Esophagus squamous epithelium (tissue), 5 donors: ENCODE measurements around the gene FCGR3B. TPM values are rescaled to one million over a fixed set of nuclear protein-coding genes. Genes with fewer than 3 reads are reported as not detected.
"Not testable (repeated sequence)": the region's sequence is repeated elsewhere in the genome, so short reads cannot be mapped to it uniquely, and the experiment has no call there.

Experiments used
- DNase-seq: peaks from one replicate; lab custom pipeline; 2025; lab: John Stamatoyannopoulos, UW
- H3K27ac ChIP-seq, 4 donors: fragments of 200-600 bp; sonication (generic); one replicate each; pipeline ENCODE4 v1.5.1; 2016 to 2019; ENCODE audit warnings: mild to moderate bottlenecking in 1 of 4
- H3K27me3 ChIP-seq, 4 donors: fragments of 200-600 bp; sonication (generic); 1 replicate in 3 of 4; 2 replicates in 1 of 4; pipeline versions ENCODE4 v1.5.1 to v1.6.0; 2017 to 2021; ENCODE audit warnings: antibody characterized with exemption in 1 of 4
- H3K36me3 ChIP-seq, 3 donors: fragments of 200-600 bp; sonication (generic); one replicate each; pipeline ENCODE4 v1.5.1; 2016 to 2019
- H3K4me1 ChIP-seq, 3 donors: fragments of 200-600 bp; sonication (generic); one replicate each; pipeline ENCODE4 v1.5.1; 2017 to 2019
- H3K4me3 ChIP-seq, 4 donors: fragments of 200-600 bp; sonication (generic); 1 replicate in 3 of 4; 2 replicates in 1 of 4; pipeline ENCODE4 v1.5.1; 2016 to 2019; ENCODE audit warnings: mild to moderate bottlenecking in 2 of 4, moderate library complexity in 1 of 4
- H3K9me3 ChIP-seq, 3 donors: fragments of 200-600 bp; sonication (generic); one replicate each; pipeline ENCODE4 v1.5.1; 2016 to 2019
- POLR2A ChIP-seq, 4 donors: fragments of 450-650 bp; IDR thresholded peaks; one replicate each; pipeline ENCODE4 v1.6.1; 2017; ENCODE audit warnings: antibody characterized with exemption in 4 of 4, mild to moderate bottlenecking in 4 of 4, moderate library complexity in 3 of 4
- WGBS, 2 donors: methylation state at CpG; one replicate each; pipeline ENCODE4 v1.1.5; 2018; 5-methylcytosine and 5-hydroxymethylcytosine counted together
- intact Hi-C: fragments of 100-400 bp; cut with DNase I; formaldehyde crosslinking; loops from one replicate; pipeline ENCODE4 v1.15.0; 2022
- total RNA-seq, 4 donors: library from RNA; depleted of rRNA; stranded (reverse); fragments of >200 nt; gene quantifications; one replicate each; pipeline ENCODE4 v1.1.0, GENCODE V29; 2016
- TF ChIP-seq, protein P1 (sequence below), 6 experiments: fragments of 450-650 bp in 4 of 6; fragments of 200-600 bp in 2 of 6; sonication (generic) in 2 of 6; IDR thresholded peaks; one replicate each; pipeline ENCODE4 v1.5.1; 2016 to 2019; ENCODE audit warnings: antibody characterized with exemption in 6 of 6, mild to moderate bottlenecking in 4 of 6, moderate library complexity in 4 of 6
- donor health status: DM: yes; HTN: yes; CAD: no.

Gene FCGR3B
- under 1 TPM in 2 of 4 donors, not detected in 2; 0.53 to 0.57 TPM for total RNA-seq

DNA sequence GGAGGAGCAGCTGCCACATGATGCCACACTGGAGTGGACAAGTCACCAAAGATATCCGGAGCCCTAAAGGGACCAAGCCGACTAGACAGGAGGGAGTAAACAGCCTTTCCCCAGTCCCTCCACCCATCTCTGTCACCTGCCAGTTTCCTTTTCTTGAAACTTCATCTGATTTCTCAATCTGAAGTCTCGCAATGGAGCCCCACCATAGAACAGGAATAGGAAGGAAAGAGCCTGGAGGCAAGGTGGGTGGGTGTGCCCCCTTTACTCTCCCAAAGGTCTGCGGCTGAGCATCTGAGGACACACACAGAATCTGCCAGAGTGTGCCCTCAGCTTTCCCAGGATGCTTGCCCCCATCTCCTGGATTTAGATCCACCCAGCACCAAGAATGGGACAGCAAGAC is at the start of gene FCGR3B:
TSS of gene FCGR3B (minus strand) at position 101 of the 400 bp plus-strand sequence. CDS start at position 19, 82 bp downstream.
- 79 to 80% methylated on average over 3 of the region's 4 CpGs for WGBS, 2 donors
- Histone ChIP-seq H3K36me3 (no peaks in the 10 kb centered on the region), H3K27ac (no peak within 1 kb of the TSS), H3K4me1 (no peaks in the 10 kb centered on the region), H3K27me3 (no peaks in the 10 kb centered on the region), H3K4me3 (no peak within 1 kb of the TSS), H3K9me3 (no peaks in the 10 kb centered on the region)
- DNase-seq: no peak
- TF ChIP-seq POLR2A (IDR thresholded peaks at IDR 0.05): no peak
- TF ChIP-seq, protein P1, sequence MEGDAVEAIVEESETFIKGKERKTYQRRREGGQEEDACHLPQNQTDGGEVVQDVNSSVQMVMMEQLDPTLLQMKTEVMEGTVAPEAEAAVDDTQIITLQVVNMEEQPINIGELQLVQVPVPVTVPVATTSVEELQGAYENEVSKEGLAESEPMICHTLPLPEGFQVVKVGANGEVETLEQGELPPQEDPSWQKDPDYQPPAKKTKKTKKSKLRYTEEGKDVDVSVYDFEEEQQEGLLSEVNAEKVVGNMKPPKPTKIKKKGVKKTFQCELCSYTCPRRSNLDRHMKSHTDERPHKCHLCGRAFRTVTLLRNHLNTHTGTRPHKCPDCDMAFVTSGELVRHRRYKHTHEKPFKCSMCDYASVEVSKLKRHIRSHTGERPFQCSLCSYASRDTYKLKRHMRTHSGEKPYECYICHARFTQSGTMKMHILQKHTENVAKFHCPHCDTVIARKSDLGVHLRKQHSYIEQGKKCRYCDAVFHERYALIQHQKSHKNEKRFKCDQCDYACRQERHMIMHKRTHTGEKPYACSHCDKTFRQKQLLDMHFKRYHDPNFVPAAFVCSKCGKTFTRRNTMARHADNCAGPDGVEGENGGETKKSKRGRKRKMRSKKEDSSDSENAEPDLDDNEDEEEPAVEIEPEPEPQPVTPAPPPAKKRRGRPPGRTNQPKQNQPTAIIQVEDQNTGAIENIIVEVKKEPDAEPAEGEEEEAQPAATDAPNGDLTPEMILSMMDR (IDR thresholded peaks at IDR 0.05): no peak
- intact Hi-C loops: no loop called here

DNA sequence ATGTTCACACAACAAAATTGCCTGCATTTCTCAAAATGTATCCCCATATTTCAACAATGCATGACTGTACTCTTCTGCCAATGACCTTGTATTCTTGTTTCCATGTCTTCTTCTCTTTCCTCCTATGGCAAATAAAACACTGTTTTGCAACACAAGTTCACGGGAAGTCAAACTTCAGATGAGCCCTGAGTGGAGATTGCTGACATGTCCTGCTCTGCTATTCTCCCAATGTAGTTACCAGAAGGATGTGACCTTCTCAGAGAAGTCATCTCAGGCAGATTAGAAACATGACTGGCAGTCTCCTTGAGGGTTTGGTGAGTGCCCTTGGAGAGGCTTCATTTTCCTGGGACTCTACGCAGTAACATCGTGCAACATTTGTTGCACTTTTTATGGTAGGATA is 47.5 kb upstream of the FCGR3B start:
- TF ChIP-seq POLR2A (IDR thresholded peaks at IDR 0.05): no peak
- TF ChIP-seq, protein P1 (IDR thresholded peaks at IDR 0.05): no peak
- 90 to 93% methylated on average over 3 of the region's 3 CpGs for WGBS, 2 donors
- intact Hi-C loops: no loop called here

DNA sequence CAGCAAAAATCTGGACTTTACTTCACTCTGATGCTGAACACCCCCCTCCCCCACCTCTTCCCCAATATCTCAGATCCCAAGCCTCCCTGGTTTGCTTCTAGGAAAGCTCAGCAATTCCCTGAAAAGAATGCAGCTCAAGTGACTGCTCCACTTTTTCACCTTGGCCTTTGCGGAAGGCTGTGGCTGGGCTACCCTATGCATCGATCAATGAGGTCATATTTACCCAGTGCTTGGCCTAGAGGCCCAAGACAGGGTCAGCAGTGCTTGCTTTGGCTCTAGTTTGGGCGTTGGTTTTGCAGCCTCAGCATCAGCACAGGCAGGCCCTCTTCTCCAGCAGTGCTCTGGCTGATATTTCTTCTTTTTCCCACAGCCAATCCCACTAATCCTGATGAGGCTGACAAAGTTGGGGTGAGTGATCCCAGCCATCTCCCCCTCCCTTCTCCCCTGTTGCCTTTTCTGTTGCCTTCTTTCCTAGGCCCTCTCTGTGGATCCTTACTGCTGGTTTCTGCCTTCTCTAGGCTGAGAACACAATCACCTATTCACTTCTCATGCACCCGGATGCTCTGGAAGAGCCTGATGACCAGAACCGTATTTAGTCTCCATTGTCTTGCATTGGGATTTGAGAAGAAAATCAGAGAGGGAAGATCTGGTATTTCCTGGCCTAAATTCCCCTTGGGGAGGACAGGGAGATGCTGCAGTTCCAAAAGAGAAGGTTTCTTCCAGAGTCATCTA is 46.1 kb upstream of the FCGR3B start:
- TF ChIP-seq POLR2A (IDR thresholded peaks at IDR 0.05): no peak
- TF ChIP-seq, protein P1 (IDR thresholded peaks at IDR 0.05): no peak
- intact Hi-C loops: no loop called here
- Histone ChIP-seq H3K4me1 (no peaks in the 10 kb centered on the region), H3K27ac (no peak overlapping the region), H3K27me3 (peaks cover 0 to 6% (median 0%) of the 10 kb centered on the region in 4 donors), H3K4me3 (no peak overlapping the region), H3K9me3 (no peaks in the 10 kb centered on the region), H3K36me3 (no peaks in the 10 kb centered on the region)
- DNase-seq: no peak
- WGBS, 2 donors: 68 to 71% methylated on average over 4 to 5 of the region's 5 CpGs

More for the DNA sequence above, 47.5 kb upstream of the FCGR3B start:
- no peaks in the 10 kb centered on the region for H3K36me3 ChIP-seq
- H3K4me1 ChIP-seq: no peaks in the 10 kb centered on the region
- H3K27me3 ChIP-seq: peaks cover 0 to 12% (median 0%) of the 10 kb centered on the region in 4 donors
- no peaks in the 10 kb centered on the region for H3K9me3 ChIP-seq
- H3K4me3 ChIP-seq: no peak overlapping the region
- H3K27ac ChIP-seq: no peak overlapping the region
- no peak for DNase-seq

DNA sequence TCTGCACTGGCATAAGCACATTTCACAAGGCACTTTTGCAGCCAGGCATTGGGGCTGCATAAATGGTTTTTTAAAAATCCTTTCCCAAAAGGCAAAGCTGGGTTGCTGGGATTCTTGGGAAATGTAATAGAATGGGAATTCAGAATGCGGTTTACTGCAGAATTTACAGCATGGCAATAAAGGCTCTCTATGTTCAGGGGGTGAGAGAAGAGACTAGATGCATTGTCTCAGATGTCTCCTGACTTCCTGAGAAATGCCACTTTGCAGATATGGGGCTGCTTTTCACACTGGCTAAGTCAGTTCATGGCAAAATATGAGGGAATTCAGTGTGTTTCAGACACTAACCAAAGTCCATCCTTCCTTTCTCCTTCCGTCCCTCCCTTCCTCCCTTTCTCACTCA is 45.5 kb upstream of the FCGR3B start:
- Histone ChIP-seq H3K4me3 (no peak overlapping the region), H3K27me3 (peaks cover 0 to 4% (median 0%) of the 10 kb centered on the region in 4 donors), H3K4me1 (no peaks in the 10 kb centered on the region), H3K36me3 (no peaks in the 10 kb centered on the region), H3K27ac (no peak overlapping the region), H3K9me3 (no peaks in the 10 kb centered on the region)
- TF ChIP-seq POLR2A (IDR thresholded peaks at IDR 0.05): no peak
- TF ChIP-seq, protein P1 (IDR thresholded peaks at IDR 0.05): no peak
- 83 to 92% methylated on average over 2 of the region's 2 CpGs for WGBS, 2 donors
- no peak for DNase-seq
- intact Hi-C loops: no loop called here

DNA sequence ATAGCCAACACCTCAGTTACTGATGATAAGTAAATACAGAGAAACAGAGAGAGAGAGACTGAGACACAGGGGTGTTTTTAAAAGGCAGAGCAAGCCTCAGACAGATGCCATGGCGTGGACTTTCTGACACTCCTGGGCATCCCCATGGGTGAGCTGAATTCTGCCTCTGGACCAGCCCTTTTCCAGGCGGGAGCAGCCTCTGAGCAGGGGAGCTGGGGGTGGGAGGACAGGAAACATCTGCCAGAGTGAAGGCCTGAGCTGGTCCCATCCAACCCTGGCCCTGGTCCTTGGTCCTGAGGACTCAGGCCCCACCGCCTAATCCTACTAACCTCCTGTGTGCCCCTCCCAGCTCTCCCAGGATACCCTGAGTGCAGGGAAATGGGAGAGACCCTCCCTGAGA is 43.9 kb upstream of the FCGR3B start:
- DNase-seq, H3K4me3 ChIP-seq, intact Hi-C loops, H3K27me3 ChIP-seq, H3K4me1 ChIP-seq, H3K27ac ChIP-seq, H3K9me3 ChIP-seq, H3K36me3 ChIP-seq: not testable (repeated sequence)
- 60 to 100% methylated on average over 1 of the region's 3 CpGs for WGBS, 2 donors

DNA sequence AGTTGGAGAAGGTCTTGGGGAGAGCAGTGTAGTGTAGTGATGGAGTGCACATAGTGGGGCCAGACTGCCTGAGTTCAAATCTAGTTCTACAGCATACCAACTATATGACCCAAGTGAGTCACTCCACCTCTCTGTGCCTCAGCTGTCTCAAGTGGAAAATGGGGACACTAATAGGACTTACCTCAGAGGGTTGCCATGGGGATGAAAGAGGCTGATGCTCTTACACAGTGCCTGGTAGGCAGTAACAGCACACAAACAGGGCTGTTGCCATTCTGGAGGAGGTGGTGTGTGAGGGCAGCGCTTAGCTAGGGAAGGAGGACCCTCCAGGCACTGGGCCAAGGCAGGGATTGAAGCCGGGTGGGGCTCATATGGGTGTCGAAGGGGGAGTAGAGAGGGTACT is 43.5 kb upstream of the FCGR3B start:
- H3K27me3 ChIP-seq, H3K36me3 ChIP-seq, DNase-seq, H3K9me3 ChIP-seq, intact Hi-C loops, H3K4me3 ChIP-seq, H3K4me1 ChIP-seq, H3K27ac ChIP-seq: not testable (repeated sequence)
- WGBS, 2 donors: 33 to 55% methylated on average over 1 to 2 of the region's 3 CpGs

DNA sequence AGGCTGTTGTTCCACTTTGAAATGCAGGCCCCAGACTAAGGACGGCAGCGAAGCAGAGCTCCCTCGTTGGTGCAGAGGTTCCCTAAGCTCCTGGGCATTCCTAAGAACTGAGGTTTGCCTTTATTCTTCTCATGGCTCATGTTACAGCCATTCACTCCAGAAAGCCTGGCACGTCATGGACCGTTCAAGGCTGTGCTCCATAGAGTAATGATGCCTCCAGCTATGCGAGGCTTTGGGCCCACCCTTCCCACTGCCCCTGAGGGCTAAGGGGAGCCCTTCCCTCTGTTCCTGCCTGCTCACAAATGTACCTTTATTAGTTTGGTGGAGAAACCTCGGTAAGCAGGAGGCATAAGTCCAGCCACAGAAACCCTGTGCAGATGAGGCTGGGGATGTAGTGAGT is 42.5 kb upstream of the FCGR3B start:
- intact Hi-C loops, H3K4me3 ChIP-seq, H3K36me3 ChIP-seq, H3K27ac ChIP-seq, H3K9me3 ChIP-seq, DNase-seq, H3K27me3 ChIP-seq, H3K4me1 ChIP-seq: not testable (repeated sequence)
- 80% methylated on average over 4 of the region's 7 CpGs; no CpG with 5 or more reads in 1 of the 2 donors for WGBS, 2 donors

DNA sequence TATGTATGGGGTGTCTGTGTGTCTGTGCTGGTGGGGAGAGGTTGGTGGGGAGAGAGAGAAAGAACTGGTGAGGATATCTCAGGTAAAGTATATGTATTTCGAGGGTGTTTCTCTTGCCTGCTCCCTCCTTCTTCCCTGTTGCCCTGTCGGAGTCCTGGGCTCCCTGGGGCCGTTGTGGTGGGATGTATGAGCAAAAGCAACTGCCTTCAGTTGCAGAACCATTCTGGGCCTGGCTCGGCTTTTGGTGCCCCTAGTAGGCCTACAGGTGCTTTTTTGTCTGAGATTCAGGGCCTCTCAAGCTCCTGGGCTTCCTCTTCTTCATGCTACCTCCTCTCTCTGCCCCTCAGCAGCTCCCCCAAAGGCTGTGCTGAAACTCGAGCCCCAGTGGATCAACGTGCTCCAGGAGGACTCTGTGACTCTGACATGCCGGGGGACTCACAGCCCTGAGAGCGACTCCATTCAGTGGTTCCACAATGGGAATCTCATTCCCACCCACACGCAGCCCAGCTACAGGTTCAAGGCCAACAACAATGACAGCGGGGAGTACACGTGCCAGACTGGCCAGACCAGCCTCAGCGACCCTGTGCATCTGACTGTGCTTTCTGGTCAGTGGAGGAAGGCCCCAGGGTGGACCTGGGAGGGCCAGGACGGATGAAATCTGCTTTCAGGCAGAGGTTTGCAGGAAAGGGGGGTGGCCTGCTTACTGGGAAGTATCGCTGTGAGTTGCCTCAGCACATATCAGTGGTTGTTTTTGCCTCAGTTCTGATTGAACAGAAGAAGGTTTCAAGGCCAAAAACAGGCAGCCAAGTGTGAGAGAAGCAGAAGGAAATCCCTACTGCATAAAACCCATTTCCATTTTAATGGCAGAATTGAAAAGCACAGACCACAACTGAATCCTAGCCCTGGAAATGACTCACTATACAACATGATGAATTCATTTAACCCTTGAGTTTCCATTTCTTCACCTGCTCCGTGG is 40.4 kb upstream of the FCGR3B start:
- H3K36me3 ChIP-seq, DNase-seq, H3K27ac ChIP-seq, intact Hi-C loops, H3K4me3 ChIP-seq, H3K27me3 ChIP-seq, H3K4me1 ChIP-seq, H3K9me3 ChIP-seq: not testable (repeated sequence)
- 56 to 72% methylated on average over 4 to 5 of the region's 15 CpGs for WGBS, 2 donors
